Vagina (tissue), 2 donors: ENCODE results near the gene MAFF.
A peak's percentile ranks its signal among the peaks of the same experiment; 100 is the strongest.

Source experiments
- POLR2A ChIP-seq, 2 donors: fragments of 450-650 bp; IDR thresholded peaks; one replicate each; pipeline ENCODE4 v1.6.1; 2017; ENCODE audit warnings: antibody characterized with exemption in 2 of 2, mild to moderate bottlenecking in 2 of 2, moderate library complexity in 2 of 2
- POLR2AphosphoS5 ChIP-seq, 2 donors: sonication (generic); formaldehyde crosslinking; IDR thresholded peaks; one replicate each; pipeline ENCODE4 v1.9.0; 2017; ENCODE audit warnings: antibody characterized with exemption in 2 of 2, mild to moderate bottlenecking in 2 of 2, low read depth in 1 of 2; ENCODE audit not compliant: insufficient read depth in 1 of 2
- TF ChIP-seq, protein P1 (sequence below), 3 experiments: fragments of 450-650 bp in 2 of 3; fragments of 200-600 bp in 1 of 3; sonication (generic) in 1 of 3; IDR thresholded peaks; one replicate each; pipeline ENCODE4 v1.5.1; 2017 to 2019; ENCODE audit warnings: antibody characterized with exemption in 3 of 3, mild to moderate bottlenecking in 2 of 3, moderate library complexity in 2 of 3

DNA sequence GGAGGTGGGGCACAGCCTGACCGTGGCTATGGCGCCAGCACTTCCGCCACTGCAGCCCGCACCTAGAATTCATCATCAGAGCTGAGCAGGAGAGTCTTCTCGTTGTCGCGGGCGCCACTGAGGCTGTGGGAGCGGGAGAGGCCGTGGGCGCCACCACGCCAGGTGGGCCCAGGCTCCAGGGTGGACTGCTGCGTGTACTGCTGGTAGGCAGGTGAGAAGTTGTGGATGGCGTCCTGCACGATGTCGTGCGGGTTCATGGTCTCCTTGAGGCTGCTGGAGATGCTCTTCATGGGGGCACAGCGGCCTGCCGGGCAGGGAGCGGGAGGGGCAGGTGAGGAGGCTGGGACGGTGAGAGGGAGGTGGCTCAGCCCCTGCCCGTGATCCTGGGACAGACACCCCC is 19.6 kb downstream of the MAFF start:
- TF ChIP-seq, protein P1, sequence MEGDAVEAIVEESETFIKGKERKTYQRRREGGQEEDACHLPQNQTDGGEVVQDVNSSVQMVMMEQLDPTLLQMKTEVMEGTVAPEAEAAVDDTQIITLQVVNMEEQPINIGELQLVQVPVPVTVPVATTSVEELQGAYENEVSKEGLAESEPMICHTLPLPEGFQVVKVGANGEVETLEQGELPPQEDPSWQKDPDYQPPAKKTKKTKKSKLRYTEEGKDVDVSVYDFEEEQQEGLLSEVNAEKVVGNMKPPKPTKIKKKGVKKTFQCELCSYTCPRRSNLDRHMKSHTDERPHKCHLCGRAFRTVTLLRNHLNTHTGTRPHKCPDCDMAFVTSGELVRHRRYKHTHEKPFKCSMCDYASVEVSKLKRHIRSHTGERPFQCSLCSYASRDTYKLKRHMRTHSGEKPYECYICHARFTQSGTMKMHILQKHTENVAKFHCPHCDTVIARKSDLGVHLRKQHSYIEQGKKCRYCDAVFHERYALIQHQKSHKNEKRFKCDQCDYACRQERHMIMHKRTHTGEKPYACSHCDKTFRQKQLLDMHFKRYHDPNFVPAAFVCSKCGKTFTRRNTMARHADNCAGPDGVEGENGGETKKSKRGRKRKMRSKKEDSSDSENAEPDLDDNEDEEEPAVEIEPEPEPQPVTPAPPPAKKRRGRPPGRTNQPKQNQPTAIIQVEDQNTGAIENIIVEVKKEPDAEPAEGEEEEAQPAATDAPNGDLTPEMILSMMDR (IDR thresholded peaks at IDR 0.05), result no peak
- TF ChIP-seq POLR2A (IDR thresholded peaks at IDR 0.05) (no peak), POLR2AphosphoS5 (IDR thresholded peaks at IDR 0.05; ENCODE audit: insufficient read depth in 1 of 2, low read depth in 1 of 2) (peak in 1 of 2 donors; percentile 11)
